ENCODE measurements around the gene CDHR3. TPM values are rescaled to one million over a fixed set of nuclear protein-coding genes. Genes with fewer than 3 reads are reported as not detected.
"Not testable (repeated sequence)": the region's sequence is repeated elsewhere in the genome, so short reads cannot be mapped to it uniquely, and the experiment has no call there.

Gene CDHR3
- total RNA-seq, 4 donors from 2014 or later: 20.6 to 82.5 (median 49.7) TPM

DNA sequence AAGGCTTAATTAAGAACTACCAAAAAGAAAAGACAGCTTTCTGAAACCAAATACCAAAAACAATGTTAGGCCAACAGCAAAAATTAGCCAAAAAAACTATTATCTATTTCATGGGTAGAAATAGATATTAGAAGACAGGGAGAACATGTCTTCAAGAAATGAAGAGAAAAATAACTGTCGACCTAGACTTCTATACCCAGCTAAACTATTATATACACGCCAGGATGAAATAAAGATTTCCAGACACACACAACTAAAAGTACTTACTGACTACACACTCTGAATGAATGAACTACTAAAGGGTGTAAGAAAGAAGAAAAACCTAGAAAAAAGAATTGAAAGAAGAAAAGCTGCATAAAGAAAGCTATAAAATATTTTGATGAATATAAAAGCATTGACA is 11.5 kb upstream of the CDHR3 start:
- no peaks in the 10 kb centered on the region for H3K36me3 ChIP-seq
- H3K4me1 ChIP-seq: no peaks in the 10 kb centered on the region
- no peak for DNase-seq
- H3K4me3 ChIP-seq: no peak overlapping the region
- no peak overlapping the region for H3K27ac ChIP-seq
- TF ChIP-seq POLR2A (IDR thresholded peaks at IDR 0.05): no peak
- TF ChIP-seq, protein P1, sequence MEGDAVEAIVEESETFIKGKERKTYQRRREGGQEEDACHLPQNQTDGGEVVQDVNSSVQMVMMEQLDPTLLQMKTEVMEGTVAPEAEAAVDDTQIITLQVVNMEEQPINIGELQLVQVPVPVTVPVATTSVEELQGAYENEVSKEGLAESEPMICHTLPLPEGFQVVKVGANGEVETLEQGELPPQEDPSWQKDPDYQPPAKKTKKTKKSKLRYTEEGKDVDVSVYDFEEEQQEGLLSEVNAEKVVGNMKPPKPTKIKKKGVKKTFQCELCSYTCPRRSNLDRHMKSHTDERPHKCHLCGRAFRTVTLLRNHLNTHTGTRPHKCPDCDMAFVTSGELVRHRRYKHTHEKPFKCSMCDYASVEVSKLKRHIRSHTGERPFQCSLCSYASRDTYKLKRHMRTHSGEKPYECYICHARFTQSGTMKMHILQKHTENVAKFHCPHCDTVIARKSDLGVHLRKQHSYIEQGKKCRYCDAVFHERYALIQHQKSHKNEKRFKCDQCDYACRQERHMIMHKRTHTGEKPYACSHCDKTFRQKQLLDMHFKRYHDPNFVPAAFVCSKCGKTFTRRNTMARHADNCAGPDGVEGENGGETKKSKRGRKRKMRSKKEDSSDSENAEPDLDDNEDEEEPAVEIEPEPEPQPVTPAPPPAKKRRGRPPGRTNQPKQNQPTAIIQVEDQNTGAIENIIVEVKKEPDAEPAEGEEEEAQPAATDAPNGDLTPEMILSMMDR (IDR thresholded peaks at IDR 0.05): no peak
- H3K9me3 ChIP-seq: no peaks in the 10 kb centered on the region
- H3K27me3 ChIP-seq: no peaks in the 10 kb centered on the region

DNA sequence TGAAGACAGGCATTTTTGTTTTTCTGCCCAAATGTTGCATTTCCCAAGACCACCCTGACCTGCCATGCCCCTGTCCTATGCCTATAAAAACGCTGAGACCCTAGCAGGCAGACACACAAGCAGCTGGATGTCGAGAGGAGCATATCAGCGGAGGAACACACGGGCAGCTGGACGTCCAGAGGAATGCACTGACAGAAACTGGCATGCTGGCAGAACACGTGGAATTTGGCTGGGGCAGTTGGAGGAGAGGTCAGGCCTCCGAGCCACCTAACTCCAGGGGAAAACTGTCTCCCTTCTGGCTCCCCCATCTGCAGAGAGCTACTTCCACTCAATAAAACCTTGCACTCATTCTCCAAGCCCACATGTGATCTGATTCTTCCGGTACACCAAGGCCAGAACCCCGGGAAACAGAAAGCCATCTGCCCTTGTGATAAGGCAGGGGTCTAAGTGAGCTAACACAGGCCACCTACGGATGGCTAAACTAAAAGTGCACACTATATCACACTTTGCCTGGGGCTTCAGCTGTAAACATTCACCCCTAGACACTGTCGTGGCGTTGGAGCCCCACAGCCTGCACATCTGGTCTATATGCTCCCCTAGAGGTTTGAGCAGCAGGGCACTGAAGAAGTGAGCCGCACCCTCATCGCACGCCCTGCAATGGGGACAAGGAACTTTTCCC is 10.0 kb upstream of the CDHR3 start:
- no peak overlapping the region for H3K27ac ChIP-seq
- TF ChIP-seq, protein P1 (IDR thresholded peaks at IDR 0.05): no peak
- no peak for TF ChIP-seq POLR2A (IDR thresholded peaks at IDR 0.05)
- H3K4me3 ChIP-seq: no peak overlapping the region
- H3K9me3 ChIP-seq: no peaks in the 10 kb centered on the region
- no peaks in the 10 kb centered on the region for H3K36me3 ChIP-seq
- H3K4me1 ChIP-seq: no peaks in the 10 kb centered on the region
- H3K27me3 ChIP-seq: no peaks in the 10 kb centered on the region
- DNase-seq: no peak

DNA sequence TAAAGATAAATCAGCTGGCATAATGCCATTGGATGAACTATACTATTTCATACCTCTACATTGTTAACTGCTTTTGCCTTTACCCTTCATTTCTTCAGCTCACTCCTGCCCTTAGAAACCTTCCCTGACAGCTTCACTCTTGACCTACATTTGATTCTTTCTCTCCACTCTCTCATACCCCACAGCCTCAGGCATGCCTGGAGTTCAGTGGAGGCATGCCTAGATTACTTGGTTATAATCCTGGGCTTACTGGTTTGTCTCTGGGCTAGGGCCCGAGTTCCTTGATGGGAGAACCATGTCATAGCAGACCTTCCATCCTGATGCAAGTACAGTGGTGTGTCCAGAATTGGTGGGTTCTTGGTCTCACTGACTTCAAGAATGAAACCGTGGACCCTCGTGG is 8.4 kb upstream of the CDHR3 start:
- no peak overlapping the region for H3K27ac ChIP-seq
- no peak for DNase-seq
- TF ChIP-seq POLR2A (IDR thresholded peaks at IDR 0.05): no peak
- TF ChIP-seq, protein P1 (IDR thresholded peaks at IDR 0.05): no peak
- no peak overlapping the region for H3K4me3 ChIP-seq
- H3K9me3 ChIP-seq: no peaks in the 10 kb centered on the region
- no peaks in the 10 kb centered on the region for H3K4me1 ChIP-seq
- no peaks in the 10 kb centered on the region for H3K36me3 ChIP-seq
- H3K27me3 ChIP-seq: no peaks in the 10 kb centered on the region

DNA sequence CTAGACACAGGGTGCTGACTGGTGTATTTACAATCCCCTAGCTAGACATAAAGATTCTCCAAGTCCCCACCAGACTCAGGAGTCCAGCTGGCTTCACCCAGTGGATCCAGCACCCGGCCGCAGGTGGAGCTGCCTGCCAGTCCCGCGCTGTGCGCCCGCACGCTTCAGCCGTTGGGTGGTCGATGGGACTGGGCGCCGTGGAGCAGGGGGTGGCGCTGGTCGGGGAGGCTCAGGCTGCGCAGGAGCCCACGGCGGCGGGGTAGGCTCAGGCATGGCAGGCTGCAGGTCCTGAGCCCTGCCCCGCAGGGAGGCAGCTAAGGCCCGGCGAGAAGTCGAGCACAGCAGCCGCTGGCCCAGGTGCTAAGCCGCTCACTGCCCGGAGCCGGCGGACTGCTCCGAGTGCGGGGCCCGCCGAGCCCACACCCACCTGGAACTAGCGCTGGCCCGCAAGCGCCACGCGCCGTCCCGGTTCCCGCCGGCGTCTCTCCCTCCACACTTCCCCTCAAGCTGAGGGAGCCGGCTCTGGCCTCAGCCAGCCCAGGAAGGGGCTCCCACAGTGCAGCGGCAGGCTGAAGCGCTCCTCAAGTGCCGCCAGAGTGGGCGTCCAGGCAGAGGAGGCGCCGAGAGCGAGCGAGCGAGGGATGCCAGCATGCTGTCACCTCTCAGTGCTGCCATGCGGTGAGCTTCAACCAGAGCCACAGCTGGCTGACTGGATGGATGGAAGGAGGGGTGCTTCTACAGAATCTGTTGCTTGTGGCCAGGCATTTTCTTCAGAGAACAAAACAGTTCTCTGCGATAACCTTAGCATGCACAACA is 7.2 kb upstream of the CDHR3 start:
- not testable (repeated sequence) for H3K27me3 ChIP-seq, H3K36me3 ChIP-seq, H3K4me3 ChIP-seq, H3K27ac ChIP-seq, H3K4me1 ChIP-seq, DNase-seq, H3K9me3 ChIP-seq

DNA sequence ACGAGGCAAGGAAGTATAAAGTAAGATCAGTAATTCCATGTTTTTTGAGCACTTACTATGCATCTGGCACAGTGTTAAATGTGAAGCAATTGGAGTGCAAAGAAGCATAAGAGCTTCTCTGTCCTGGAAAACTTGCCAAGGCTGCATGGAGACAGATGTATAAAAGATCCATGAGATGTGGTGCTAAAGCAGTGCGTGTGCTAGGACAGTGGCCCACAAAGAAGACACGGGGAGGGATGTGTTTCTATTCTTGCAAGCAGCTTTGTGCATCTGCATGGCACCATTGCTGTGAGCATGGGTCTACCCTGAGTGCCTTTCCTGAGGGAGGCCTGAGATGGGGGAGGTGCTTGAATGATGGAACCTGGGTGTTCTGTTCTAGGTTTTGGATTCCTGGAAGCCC is 5.1 kb upstream of the CDHR3 start:
- TF ChIP-seq, protein P1 (IDR thresholded peaks at IDR 0.05): no peak
- no peak for TF ChIP-seq POLR2A (IDR thresholded peaks at IDR 0.05)
- Histone ChIP-seq H3K4me3 (no peak overlapping the region), H3K27me3 (no peaks in the 10 kb centered on the region), H3K9me3 (no peaks in the 10 kb centered on the region), H3K36me3 (no peaks in the 10 kb centered on the region), H3K4me1 (no peaks in the 10 kb centered on the region), H3K27ac (no peak overlapping the region)
- no peak for DNase-seq

DNA sequence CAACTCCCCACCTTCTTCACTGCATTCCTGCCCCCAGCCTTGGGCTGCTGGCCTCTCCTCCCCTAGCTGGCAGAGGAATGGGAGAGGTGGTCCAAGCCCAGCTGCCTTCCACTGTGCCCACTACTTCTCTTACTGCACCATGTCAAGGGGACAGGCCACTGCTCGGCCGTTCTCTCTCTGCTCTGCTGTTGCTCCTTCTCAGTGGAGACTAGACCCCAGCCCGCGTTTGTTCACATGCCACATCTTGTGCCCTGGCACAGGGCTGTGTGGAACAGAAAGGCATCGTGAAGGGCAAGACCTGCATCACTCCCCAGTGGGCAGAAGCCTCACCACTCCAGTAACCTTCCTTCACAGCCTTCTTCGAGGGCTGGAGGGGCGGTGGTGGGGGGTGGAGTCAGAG is 711 bp upstream of the CDHR3 start:
- Histone ChIP-seq H3K4me1 (no peaks in the 10 kb centered on the region), H3K36me3 (no peaks in the 10 kb centered on the region), H3K27ac (peak overlapping the region in 1 of 4 donors; percentile 75), H3K4me3 (no peak overlapping the region), H3K27me3 (no peaks in the 10 kb centered on the region), H3K9me3 (no peaks in the 10 kb centered on the region)
- DNase-seq: no peak
- no peak for TF ChIP-seq POLR2A (IDR thresholded peaks at IDR 0.05)
- TF ChIP-seq, protein P1 (IDR thresholded peaks at IDR 0.05): no peak
